GM12891 (cell line): ENCODE data around the gene ZBED6.

ENCODE experiments used
- POLR2A ChIP-seq: IDR thresholded peaks from 2 replicates; pipeline ENCODE4 v1.6.1; 2011; ENCODE audit warnings: low read depth, low read length, control low read depth
- POLR2AphosphoS5 ChIP-seq: IDR thresholded peaks from 2 replicates; pipeline ENCODE4 v1.6.1; 2011; ENCODE audit warnings: low read depth, low read length, control low read depth
- TAF1 ChIP-seq: IDR thresholded peaks from 2 replicates; pipeline ENCODE4 v1.6.1; 2011; ENCODE audit warnings: low read depth, low read length, control low read depth

- TF ChIP-seq POLR2AphosphoS5 = no peak
- TF ChIP-seq POLR2A = no peak
- no peak for TF ChIP-seq TAF1
Measured at GRCh38 chr1:203760506-203760905, 34.9 kb upstream of the ZBED6 start.
